Fibroblast of the aortic adventitia (primary cell): ENCODE data around the gene OTUD4. TPM values are rescaled to one million over a fixed set of nuclear protein-coding genes. Genes with fewer than 3 reads are reported as not detected.
"Not testable (repeated sequence)": the region's sequence is repeated elsewhere in the genome, so short reads cannot be mapped to it uniquely, and the experiment has no call there.

ENCODE experiments used
- DNase-seq: peaks from one replicate; pipeline ENCODE4 v3.0.0-alpha.2; 2010; ENCODE audit warnings: low read depth
- H3K4me3 ChIP-seq: 2 replicates; pipeline ENCODE4 v1.5.1; 2011; ENCODE audit warnings: low read depth, mild to moderate bottlenecking, control low read depth, low read length, moderate library complexity
- total RNA-seq: library from RNA; depleted of rRNA; stranded (reverse); fragments of >200 nt; gene quantifications from 2 replicates; pipeline ENCODE4 v1.2.3, GENCODE V29; 2012; ENCODE audit warnings: low replicate concordance
- TF ChIP-seq, protein P1 (sequence below): IDR thresholded peaks from 2 replicates; pipeline ENCODE4 v1.5.1; 2011; ENCODE audit warnings: mild to moderate bottlenecking, low read length, control low read depth, inconsistent platforms; ENCODE audit not compliant: insufficient read depth

OTUD4 gene
- total RNA-seq, 1 donor, result 36.1 TPM

DNA sequence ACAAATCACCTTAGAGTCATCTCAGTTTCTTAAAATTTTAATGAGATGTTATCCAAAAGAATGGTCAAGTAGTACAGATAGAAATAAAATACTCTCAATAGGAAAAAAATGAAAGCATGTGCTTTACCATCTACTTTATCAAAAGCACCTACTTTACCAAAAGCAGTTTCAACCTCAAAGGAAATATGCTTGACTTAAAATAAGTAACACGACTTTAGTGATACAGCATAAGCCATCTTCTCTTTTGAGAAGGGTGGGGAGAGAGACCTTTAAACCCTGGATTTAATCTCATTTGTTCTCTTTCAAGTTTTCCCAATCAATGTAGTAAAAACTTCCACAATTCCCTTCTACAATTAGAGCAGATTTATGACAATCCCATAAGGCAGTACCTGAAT is 26.5 kb downstream of the OTUD4 start:
- no peak for DNase-seq
- no peak overlapping the region for H3K4me3 ChIP-seq
- TF ChIP-seq, protein P1, sequence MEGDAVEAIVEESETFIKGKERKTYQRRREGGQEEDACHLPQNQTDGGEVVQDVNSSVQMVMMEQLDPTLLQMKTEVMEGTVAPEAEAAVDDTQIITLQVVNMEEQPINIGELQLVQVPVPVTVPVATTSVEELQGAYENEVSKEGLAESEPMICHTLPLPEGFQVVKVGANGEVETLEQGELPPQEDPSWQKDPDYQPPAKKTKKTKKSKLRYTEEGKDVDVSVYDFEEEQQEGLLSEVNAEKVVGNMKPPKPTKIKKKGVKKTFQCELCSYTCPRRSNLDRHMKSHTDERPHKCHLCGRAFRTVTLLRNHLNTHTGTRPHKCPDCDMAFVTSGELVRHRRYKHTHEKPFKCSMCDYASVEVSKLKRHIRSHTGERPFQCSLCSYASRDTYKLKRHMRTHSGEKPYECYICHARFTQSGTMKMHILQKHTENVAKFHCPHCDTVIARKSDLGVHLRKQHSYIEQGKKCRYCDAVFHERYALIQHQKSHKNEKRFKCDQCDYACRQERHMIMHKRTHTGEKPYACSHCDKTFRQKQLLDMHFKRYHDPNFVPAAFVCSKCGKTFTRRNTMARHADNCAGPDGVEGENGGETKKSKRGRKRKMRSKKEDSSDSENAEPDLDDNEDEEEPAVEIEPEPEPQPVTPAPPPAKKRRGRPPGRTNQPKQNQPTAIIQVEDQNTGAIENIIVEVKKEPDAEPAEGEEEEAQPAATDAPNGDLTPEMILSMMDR, result no peak

DNA sequence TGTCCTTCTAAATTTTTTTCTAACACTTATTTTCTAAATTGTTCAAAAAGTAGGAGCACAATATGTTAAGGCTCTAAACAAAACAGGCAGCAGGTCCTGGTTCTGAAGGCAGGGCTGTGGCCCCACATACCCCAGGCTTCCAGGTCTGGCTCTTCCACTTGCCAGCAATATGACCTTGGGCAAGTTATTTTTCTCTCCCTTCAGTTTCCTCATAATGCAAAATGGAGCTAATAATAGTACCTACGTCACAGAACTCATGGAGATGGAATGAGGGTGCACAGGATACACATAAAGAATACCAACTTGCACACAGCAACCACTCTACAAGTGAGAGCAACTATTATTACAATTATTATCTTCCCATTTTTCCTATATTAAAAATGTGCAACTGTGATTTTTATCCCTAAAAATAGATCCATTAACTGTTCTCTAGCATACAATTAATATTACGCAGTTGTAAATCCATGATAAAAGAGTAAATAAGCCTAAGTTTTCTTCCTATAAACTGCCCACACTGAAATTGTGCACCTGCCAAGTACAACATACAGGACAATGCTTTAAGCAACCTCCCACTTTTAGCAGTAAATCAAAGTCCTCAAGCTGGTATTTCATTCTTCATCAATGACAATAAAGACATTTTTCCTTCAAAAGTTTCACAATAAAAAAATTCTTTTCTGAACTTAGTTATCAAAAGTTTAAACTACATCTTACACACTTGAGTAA is 27.0 kb downstream of the OTUD4 start:
- H3K4me3 ChIP-seq, result no peak overlapping the region
- DNase-seq, result peak; percentile 14
- TF ChIP-seq, protein P1, result no peak

DNA sequence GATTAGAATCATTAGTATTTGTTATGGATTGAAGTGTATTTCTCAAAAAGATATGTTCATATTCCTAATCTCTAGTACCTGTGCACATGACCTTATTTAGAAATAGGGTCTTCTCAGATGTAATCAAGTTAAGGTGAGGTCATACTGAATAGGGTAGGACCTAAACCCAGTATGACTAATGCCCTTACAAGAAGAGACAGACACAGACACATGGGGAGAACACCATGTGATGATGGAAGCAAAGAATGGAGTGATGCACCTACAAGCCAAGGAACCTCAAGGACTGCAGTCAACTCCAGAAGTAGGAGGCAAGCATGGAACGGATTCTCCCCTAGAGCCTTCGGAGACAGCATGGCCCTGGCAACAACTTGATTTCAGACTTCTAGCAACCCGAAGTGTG is 31.4 kb downstream of the OTUD4 start:
- no peak for DNase-seq
- TF ChIP-seq, protein P1, result no peak
- no peak overlapping the region for H3K4me3 ChIP-seq

DNA sequence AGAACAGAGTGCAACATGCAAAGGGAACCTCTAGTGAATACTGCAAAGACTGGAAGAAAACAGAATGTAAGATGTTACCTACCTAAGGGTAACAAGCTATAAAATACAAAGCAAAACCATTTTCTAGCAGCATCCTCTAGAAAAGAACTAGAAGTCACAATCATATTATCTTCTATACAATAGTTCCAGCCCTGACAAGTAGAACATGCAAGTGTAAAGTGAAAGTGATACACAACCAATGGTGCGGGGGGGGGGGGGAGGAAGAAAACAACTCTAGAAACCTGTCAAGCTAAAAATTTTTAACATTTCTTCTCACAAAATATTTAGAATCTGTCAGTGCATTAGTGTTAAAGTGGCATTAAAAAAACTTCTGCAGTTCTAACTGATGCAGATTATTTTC is 44.2 kb downstream of the OTUD4 start:
- DNase-seq, result not testable (repeated sequence)

DNA sequence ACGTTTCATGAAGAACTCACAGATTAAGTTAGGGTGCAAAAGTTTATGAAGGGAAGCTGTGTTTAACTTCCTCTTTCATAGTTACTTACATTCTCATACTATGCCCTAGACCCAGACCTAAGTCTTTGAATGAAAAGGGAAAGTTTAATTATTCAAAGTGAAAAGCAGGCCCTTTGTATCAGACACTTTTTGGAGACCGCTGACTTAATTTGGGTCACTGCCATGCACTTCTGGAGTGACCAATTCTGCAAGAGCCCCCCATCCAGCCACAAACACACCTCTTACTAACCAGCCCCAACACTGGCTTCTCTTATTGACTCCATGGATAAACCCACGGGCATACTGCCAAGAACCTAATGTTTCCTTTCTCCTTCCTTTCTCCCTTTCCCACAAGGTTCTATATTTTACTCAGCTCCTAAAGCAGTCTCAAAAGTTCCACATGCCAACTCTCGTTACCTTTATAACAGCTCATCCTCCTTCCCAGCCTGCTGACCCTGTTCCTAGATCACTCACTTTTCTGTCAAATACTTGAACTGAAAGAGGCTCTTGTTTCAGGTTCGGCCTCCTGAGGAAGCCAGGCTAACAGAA is 47.8 kb downstream of the OTUD4 start:
- TF ChIP-seq, protein P1, result no peak
- peak; percentile 9 for DNase-seq

More for the DNA sequence above, 44.2 kb downstream of the OTUD4 start:
- not testable (repeated sequence) for H3K4me3 ChIP-seq

DNA sequence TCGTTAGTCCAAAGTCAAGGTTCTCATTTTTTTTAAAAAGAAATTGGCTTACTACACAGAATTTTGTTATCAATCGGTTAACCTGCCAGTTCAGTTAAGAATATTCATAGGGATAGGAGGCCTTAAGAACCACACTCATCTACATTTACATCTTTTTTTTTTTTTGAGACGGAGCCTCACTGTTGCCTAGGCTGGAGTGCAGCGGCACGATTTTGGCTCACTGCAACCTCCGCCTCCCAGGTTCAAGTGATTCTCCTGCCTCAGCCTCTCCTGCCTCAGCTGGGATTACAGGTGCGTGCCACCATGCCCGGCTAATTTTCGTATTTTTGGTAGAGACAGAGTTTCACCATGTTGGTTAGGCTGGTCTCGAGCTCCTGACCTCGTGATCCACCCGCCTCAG is 48.5 kb downstream of the OTUD4 start:
- H3K4me3 ChIP-seq, result no peak overlapping the region
- TF ChIP-seq, protein P1, result no peak
- DNase-seq, result no peak

More for the DNA sequence above, 47.8 kb downstream of the OTUD4 start:
- H3K4me3 ChIP-seq, result no peak overlapping the region

DNA sequence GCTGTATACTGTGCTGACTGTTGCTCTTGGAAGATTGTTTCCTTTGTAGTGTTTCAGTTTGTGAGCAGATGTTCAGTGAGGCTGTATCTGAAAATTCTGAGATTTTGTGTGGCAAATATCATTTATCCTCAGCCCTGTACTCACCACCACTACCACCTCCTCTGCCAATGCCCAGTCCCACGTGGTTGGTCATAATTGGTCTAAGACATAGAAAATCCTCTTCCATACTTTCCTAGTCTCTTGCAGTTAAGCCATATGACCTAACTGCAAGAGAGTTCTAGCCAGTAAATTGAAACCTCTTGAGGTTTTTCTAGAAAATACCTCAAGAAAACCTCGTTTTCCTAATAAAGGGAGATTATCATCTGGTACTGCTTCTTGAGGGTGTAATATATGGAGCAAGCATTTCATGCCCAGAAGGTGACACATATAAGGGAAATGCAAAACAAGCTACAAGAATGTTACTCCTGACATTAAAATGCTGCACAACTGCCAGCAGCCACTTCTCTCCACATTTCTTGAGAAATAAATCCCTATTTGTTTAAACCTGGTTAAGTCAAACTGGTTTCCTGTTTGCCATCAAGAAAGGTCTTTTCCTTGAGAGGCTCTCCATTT is 49.5 kb downstream of the OTUD4 start:
- peak; percentile 92 for DNase-seq
- H3K4me3 ChIP-seq, result no peak overlapping the region
- TF ChIP-seq, protein P1, result no peak
